Ishikawa (cell line): ENCODE results near the gene KLRC4.

Experiments used
- EP300 ChIP-seq: IDR thresholded peaks from 2 replicates; pipeline ENCODE4 v1.6.1; 2012; ENCODE audit warnings: borderline replicate concordance
- TCF12 ChIP-seq: IDR thresholded peaks from 2 replicates; pipeline ENCODE4 v1.6.1; 2012; ENCODE audit warnings: low read depth

DNA sequence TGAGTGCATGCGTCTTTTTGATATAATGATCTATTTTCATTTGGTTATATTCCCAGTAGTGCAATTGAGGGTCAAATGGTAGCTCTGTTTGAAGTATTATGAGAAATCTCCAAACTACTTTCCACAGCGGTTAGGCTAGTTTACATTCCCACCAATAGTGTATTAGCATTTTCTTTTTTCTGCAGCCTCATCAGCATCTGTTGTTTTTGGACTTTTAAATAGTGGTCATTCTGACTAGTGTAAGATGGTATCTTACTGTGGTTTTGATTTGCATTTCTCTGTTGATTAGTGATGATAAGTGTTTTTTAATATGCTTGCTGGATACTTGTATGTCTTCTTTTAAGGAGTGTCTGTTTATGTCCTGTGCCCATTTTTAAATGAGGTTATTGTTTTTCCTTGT is 47.3 kb upstream of the KLRC4 start:
- TF ChIP-seq EP300 = no peak
- TF ChIP-seq TCF12 = no peak
